ENCODE measurements around the gene PSMG1. TPM values are rescaled to one million over a fixed set of nuclear protein-coding genes. Genes with fewer than 3 reads are reported as not detected.
A peak's percentile ranks its signal among the peaks of the same experiment; 100 is the strongest.

Gene PSMG1, protein sequence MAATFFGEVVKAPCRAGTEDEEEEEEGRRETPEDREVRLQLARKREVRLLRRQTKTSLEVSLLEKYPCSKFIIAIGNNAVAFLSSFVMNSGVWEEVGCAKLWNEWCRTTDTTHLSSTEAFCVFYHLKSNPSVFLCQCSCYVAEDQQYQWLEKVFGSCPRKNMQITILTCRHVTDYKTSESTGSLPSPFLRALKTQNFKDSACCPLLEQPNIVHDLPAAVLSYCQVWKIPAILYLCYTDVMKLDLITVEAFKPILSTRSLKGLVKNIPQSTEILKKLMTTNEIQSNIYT
- 35.0 and 39.7 TPM in 2 replicates for total RNA-seq
- long read RNA-seq, transcript PSMG1-201 (7 exons, 2,154 nt), result major isoform, 14 of 14 reads
- long read RNA-seq, partial matches to known transcripts, result 0 of 14 reads
- long read RNA-seq, other reads (novel, unspliced or antisense), result 0 of 14 reads

DNA sequence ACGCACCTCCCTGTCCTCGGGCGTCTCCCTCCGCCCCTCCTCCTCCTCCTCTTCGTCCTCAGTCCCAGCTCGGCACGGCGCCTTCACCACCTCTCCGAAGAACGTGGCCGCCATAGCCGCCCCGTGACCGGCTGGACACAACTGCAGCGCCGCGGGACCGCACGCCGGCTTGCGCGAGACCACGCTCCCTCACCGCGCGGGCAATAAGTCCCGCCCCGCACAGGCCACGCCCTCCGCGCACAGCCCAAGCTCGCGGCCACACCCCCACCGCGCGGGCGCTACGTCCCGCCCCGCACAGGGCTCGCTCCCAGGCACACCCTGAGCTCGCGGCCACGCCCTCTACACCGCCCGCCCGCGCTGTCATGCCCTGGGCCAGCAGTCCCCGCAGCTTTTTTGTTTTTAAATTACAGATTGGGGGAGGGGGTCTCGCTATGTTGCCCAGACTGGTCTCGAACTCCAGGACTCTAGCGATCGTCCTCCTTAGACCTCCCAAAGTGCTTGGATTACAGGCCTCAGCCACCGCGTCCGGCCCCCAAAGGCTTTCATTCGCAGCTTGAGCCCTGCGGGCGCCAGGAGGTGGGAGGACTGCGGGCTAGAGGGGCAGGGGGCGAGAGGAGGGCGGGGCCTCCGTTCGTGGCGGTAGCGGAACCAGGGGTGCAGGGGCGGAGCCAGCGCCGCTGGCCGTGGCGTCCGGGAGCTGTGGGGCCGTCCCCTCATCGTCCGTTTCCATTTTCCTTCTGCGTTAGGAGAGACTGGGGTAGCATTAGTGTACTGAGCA lies at the start of gene PSMG1:
Gene PSMG1, minus strand, starts transcription at position 180 of the 778 bp plus-strand sequence. Its CDS starts 66 bp downstream, at position 114.
- TF ChIP-seq, protein P1, sequence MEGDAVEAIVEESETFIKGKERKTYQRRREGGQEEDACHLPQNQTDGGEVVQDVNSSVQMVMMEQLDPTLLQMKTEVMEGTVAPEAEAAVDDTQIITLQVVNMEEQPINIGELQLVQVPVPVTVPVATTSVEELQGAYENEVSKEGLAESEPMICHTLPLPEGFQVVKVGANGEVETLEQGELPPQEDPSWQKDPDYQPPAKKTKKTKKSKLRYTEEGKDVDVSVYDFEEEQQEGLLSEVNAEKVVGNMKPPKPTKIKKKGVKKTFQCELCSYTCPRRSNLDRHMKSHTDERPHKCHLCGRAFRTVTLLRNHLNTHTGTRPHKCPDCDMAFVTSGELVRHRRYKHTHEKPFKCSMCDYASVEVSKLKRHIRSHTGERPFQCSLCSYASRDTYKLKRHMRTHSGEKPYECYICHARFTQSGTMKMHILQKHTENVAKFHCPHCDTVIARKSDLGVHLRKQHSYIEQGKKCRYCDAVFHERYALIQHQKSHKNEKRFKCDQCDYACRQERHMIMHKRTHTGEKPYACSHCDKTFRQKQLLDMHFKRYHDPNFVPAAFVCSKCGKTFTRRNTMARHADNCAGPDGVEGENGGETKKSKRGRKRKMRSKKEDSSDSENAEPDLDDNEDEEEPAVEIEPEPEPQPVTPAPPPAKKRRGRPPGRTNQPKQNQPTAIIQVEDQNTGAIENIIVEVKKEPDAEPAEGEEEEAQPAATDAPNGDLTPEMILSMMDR (IDR thresholded peaks at IDR 0.05; ENCODE audit: unreplicated experiment), result no peak

DNA sequence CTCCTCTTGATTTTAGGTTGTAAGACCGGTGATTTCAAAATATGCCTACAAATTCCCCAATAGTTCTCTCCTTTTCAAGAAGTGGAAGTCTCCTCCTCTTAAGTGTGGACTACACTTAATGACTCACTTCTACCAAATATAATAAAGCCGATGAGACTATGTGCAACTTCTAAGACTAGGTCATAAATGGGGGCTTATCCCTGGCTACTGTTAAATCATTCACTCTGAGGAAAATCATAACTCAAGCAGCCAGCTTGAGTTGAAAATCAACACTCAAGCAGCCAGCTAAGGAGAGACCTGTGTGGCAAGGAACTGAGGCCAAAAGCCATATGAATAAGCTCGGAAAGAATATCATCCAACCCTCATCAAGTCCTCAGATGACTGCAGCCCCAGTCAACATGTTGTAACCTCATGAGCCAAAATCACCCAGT lies 49.6 kb upstream of the PSMG1 start:
- Mint-ChIP-seq H3K27ac (no peak overlapping the region), H3K27me3 (no peaks in the 10 kb centered on the region), H3K36me3 (ENCODE audit: insufficient read depth) (peaks cover 25% of the 10 kb centered on the region), H3K9me3 (ENCODE audit: low read depth) (no peaks in the 10 kb centered on the region), H3K4me3 (ENCODE audit: low read depth) (no peak overlapping the region), H3K4me1 (ENCODE audit: low read depth) (no peaks in the 10 kb centered on the region)
- TF ChIP-seq, protein P1 (IDR thresholded peaks at IDR 0.05; ENCODE audit: unreplicated experiment), result no peak
- DNase-seq (ENCODE audit: low spot score, unreplicated experiment), result no peak

More for the DNA sequence above, at the start of gene PSMG1:
- Mint-ChIP-seq H3K4me1 (ENCODE audit: low read depth) (peaks cover 10% of the 10 kb centered on the region), H3K36me3 (ENCODE audit: insufficient read depth) (peaks cover 13% of the 10 kb centered on the region), H3K9me3 (ENCODE audit: low read depth) (no peaks in the 10 kb centered on the region), H3K27me3 (peaks cover 3% of the 10 kb centered on the region), H3K27ac (peak within 1 kb of the TSS; percentile 98), H3K4me3 (ENCODE audit: low read depth) (peak within 1 kb of the TSS; percentile 95)
- DNase-seq (ENCODE audit: low spot score, unreplicated experiment), result peak; percentile 88

DNA sequence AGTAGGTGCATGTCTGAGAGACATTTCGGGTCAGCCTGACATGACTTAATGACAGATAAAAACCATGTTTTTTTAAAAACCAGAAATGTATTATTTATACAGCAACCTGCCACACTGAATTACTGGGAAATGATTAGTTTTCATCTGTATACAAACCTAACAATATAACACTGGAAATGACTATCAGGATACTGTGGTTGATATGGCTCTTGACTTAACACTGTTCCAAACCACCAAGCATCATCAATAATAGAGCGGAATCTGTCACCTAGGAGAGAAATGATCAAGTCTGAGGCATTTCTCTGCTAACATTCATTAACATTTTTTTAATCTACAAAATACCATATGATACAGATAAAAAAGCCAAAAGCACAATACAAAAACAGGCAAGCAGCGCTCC lies 41.7 kb upstream of the PSMG1 start:
- Mint-ChIP-seq H3K27ac (no peak overlapping the region), H3K4me3 (ENCODE audit: low read depth) (no peak overlapping the region), H3K4me1 (ENCODE audit: low read depth) (peaks cover 6% of the 10 kb centered on the region), H3K27me3 (no peaks in the 10 kb centered on the region), H3K9me3 (ENCODE audit: low read depth) (no peaks in the 10 kb centered on the region), H3K36me3 (ENCODE audit: insufficient read depth) (peaks cover 35% of the 10 kb centered on the region)
- TF ChIP-seq, protein P1 (IDR thresholded peaks at IDR 0.05; ENCODE audit: unreplicated experiment), result no peak
- no peak for DNase-seq (ENCODE audit: low spot score, unreplicated experiment)

DNA sequence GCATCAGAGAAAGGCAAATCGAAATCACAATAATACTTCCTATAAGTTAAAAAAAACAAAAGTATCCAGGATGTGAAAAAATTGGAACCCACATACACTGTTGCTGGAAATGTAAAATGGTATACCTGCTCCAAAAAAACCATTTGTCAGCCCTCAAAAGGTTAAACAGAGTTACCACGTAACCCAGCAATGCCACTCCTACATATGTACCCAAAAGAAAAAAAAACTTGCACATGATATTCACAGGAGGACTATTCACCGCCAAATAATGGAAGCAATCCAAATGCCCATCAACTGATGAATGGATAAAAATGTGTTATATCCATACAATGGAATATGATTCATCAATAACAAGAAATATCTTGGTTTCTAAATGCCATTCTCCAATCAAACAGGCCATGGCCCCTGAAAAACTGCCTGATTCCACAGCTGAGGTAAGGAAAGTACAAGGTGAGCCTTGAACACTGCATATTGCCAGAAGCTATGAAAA lies 38.8 kb upstream of the PSMG1 start:
- peaks cover 19% of the 10 kb centered on the region for H3K4me1 Mint-ChIP-seq (ENCODE audit: low read depth)
- H3K27ac Mint-ChIP-seq, result no peak overlapping the region
- DNase-seq (ENCODE audit: low spot score, unreplicated experiment), result no peak
- H3K9me3 Mint-ChIP-seq (ENCODE audit: low read depth), result no peaks in the 10 kb centered on the region
- H3K36me3 Mint-ChIP-seq (ENCODE audit: insufficient read depth), result peaks cover 31% of the 10 kb centered on the region
- no peaks in the 10 kb centered on the region for H3K27me3 Mint-ChIP-seq
- TF ChIP-seq, protein P1 (IDR thresholded peaks at IDR 0.05; ENCODE audit: unreplicated experiment), result no peak
- H3K4me3 Mint-ChIP-seq (ENCODE audit: low read depth), result no peak overlapping the region
